SK-N-SH (cell line): ENCODE data around the gene ADAM11. TPM values are rescaled to one million over a fixed set of nuclear protein-coding genes. Genes with fewer than 3 reads are reported as not detected.

ENCODE experiments used
- CTCF ChIA-PET: fragments of 300-600, 350-600 bp; formaldehyde crosslinking; extraction: SDS; loops from one replicate; lab custom pipeline; 2021; lab: Yijun Ruan, JAX
- POLR2A ChIA-PET: fragments of 350-600 bp; sonication (Branson Sonifier 250); formaldehyde crosslinking; extraction: SDS; loops from one replicate; lab custom pipeline; 2020; ENCODE audit warnings: antibody characterized with exemption, inconsistent platforms; lab: Yijun Ruan, JAX
- DNase-seq: peaks from one replicate; pipeline ENCODE4 v3.0.0; 2012
- H2AFZ ChIP-seq: fragments of 200-600 bp; sonication (generic); 2 replicates; pipeline ENCODE4 v1.8.1; 2016; ENCODE audit warnings: antibody characterized with exemption, mild to moderate bottlenecking, low read depth
- H3F3A ChIP-seq: fragments of 200-600 bp; sonication (generic); replicated peaks from 2 replicates; pipeline ENCODE3; 2016; ENCODE audit warnings: antibody characterized with exemption, mild to moderate bottlenecking; ENCODE audit not compliant: insufficient read depth
- H3K27ac ChIP-seq, 2 experiments: fragments of 200-500 bp in 1 of 2; fragments of 200-600 bp in 1 of 2; sonication (Bioruptor generic) in 1 of 2; sonication (generic), shearing (Covaris generic) in 1 of 2; 2 replicates each; pipeline versions ENCODE4 v1.5.1 to v1.6.1; 2014 to 2016; ENCODE audit warnings: low read depth in 2 of 2, inconsistent platforms in 1 of 2, low read length in 1 of 2, mild to moderate bottlenecking in 1 of 2, mixed read lengths in 1 of 2
- H3K27me3 ChIP-seq: fragments of 200-600 bp; sonication (generic), shearing (Covaris generic); 2 replicates; pipeline ENCODE4 v1.6.1; 2016; ENCODE audit warnings: mixed run types; ENCODE audit not compliant: insufficient read depth
- H3K36me3 ChIP-seq, 2 experiments: fragments of 200-500 bp in 1 of 2; fragments of 200-600 bp in 1 of 2; sonication (Bioruptor generic) in 1 of 2; sonication (generic) in 1 of 2; replicated peaks in 1 of 2; 2 replicates each; pipeline versions ENCODE3 to v1.5.1; 2014 to 2016; ENCODE audit warnings: low read length in 1 of 2, mild to moderate bottlenecking in 1 of 2; ENCODE audit not compliant: insufficient read depth in 2 of 2, control insufficient read depth in 1 of 2
- H3K4me1 ChIP-seq, 2 experiments: fragments of 200-500 bp in 1 of 2; fragments of 200-600 bp in 1 of 2; sonication (Bioruptor generic) in 1 of 2; sonication (generic), shearing (Covaris generic) in 1 of 2; 2 replicates each; pipeline versions ENCODE4 v1.5.1 to v1.6.1; 2014 to 2016; ENCODE audit warnings: low read depth in 1 of 2, low read length in 1 of 2, mixed run types in 1 of 2; ENCODE audit not compliant: insufficient read depth in 2 of 2, control insufficient read depth in 1 of 2
- H3K4me2 ChIP-seq: fragments of 200-600 bp; sonication (generic), shearing (Covaris generic); 2 replicates; pipeline ENCODE4 v1.6.1; 2017; ENCODE audit warnings: mixed run types
- H3K4me3 ChIP-seq, 2 experiments: fragments of 200-500 bp in 1 of 2; fragments of 200-600 bp in 1 of 2; sonication (Bioruptor generic) in 1 of 2; sonication (generic), shearing (Covaris generic) in 1 of 2; 2 replicates each; pipeline versions ENCODE4 v1.5.1 to v1.8.1; 2014 to 2016; ENCODE audit warnings: low read depth in 2 of 2, inconsistent platforms in 1 of 2, low read length in 1 of 2, mild to moderate bottlenecking in 1 of 2, mixed read lengths in 1 of 2, moderate library complexity in 1 of 2
- H3K79me2 ChIP-seq: fragments of 200-600 bp; sonication (generic); 2 replicates; pipeline ENCODE4 v1.8.1; 2017; ENCODE audit warnings: mild to moderate bottlenecking; ENCODE audit not compliant: insufficient read depth
- H3K9ac ChIP-seq: fragments of 200-600 bp; sonication (generic); 2 replicates; pipeline ENCODE4 v1.6.1; 2017; ENCODE audit warnings: mixed run types
- H3K9me2 ChIP-seq: fragments of 200-600 bp; sonication (generic); 2 replicates; pipeline ENCODE4 v1.6.1; 2017; ENCODE audit warnings: mixed run types
- H3K9me3 ChIP-seq: fragments of 200-600 bp; sonication (generic); 2 replicates; pipeline ENCODE4 v1.6.1; 2017; ENCODE audit warnings: mixed run types, mild to moderate bottlenecking, moderate library complexity
- H4K20me1 ChIP-seq: fragments of 200-600 bp; sonication (generic); 2 replicates; pipeline ENCODE4 v1.6.1; 2017; ENCODE audit warnings: mild to moderate bottlenecking, mixed run types; ENCODE audit not compliant: insufficient read depth
- CHD2 ChIP-seq: fragments of 150-350 bp; IDR thresholded peaks from 2 replicates; pipeline ENCODE4 v1.6.1; 2018; ENCODE audit warnings: low read length; ENCODE audit not compliant: partially characterized antibody
- ELF1 ChIP-seq: IDR thresholded peaks from 2 replicates; pipeline ENCODE4 v1.4.0; 2012
- FOXJ3 ChIP-seq: sonication (generic); formaldehyde crosslinking; IDR thresholded peaks from 2 replicates; pipeline ENCODE4 v1.5.1; 2020; ENCODE audit warnings: mild to moderate bottlenecking, missing genetic modification reagents
- FOXM1 ChIP-seq: IDR thresholded peaks from 2 replicates; pipeline ENCODE4 v1.4.0; 2012; ENCODE audit warnings: low read depth, mild to moderate bottlenecking
- MXI1 ChIP-seq: IDR thresholded peaks from 2 replicates; pipeline ENCODE4 v1.6.1; 2012; ENCODE audit warnings: mild to moderate bottlenecking, low read depth, low read length, improper control_type of control experiment
- NRF1 ChIP-seq: IDR thresholded peaks from 2 replicates; pipeline ENCODE4 v1.6.1; 2012; ENCODE audit warnings: low read depth, mild to moderate bottlenecking, low read length
- POLR2AphosphoS5 ChIP-seq: IDR thresholded peaks from 2 replicates; pipeline ENCODE4 v1.6.1; 2012; ENCODE audit warnings: low read depth, low read length
- RAD21 ChIP-seq: IDR thresholded peaks from 2 replicates; pipeline ENCODE4 v1.6.1; 2012; ENCODE audit warnings: mild to moderate bottlenecking, low read length
- RFX5 ChIP-seq: IDR thresholded peaks from 2 replicates; pipeline ENCODE4 v1.6.1; 2012; ENCODE audit warnings: mild to moderate bottlenecking, improper control_type of control experiment, low read length
- SMC3 ChIP-seq: IDR thresholded peaks from 2 replicates; pipeline ENCODE4 v1.6.1; 2012; ENCODE audit warnings: low read depth, low read length, improper control_type of control experiment
- TAF1 ChIP-seq: IDR thresholded peaks from 2 replicates; pipeline ENCODE4 v1.6.1; 2012; ENCODE audit warnings: low read depth, mild to moderate bottlenecking, low read length, moderate library complexity, borderline replicate concordance
- WGBS: methylation state at CpG from one replicate; pipeline ENCODE4 v1.1.6; 2017; ENCODE audit warnings: low lambda C conversion rate; 5-methylcytosine and 5-hydroxymethylcytosine counted together
- polyA plus RNA-seq, 3 experiments: library from polyadenylated mRNA; depleted of rRNA; stranded (reverse); fragments of >200 nt; gene quantifications; 2 replicates each; pipeline ENCODE4 v1.2.3, GENCODE V29; 2012
- TF ChIP-seq, protein P1 (sequence below): fragments of 200-600 bp; sonication (generic); IDR thresholded peaks from 2 replicates; pipeline ENCODE4 v1.6.1; 2017; ENCODE audit warnings: antibody characterized with exemption, mild to moderate bottlenecking, moderate library complexity
- TF ChIP-seq, protein P2 (sequence below): IDR thresholded peaks from 2 replicates; pipeline ENCODE4 v1.6.1; 2012; ENCODE audit warnings: mild to moderate bottlenecking, low read depth, low read length, moderate library complexity
- TF ChIP-seq, protein P3 (sequence below): IDR thresholded peaks from 2 replicates; pipeline ENCODE4 v1.4.0; 2012; ENCODE audit warnings: low read depth, borderline replicate concordance

Gene ADAM11
- polyA plus RNA-seq, 1 of the 3 experiments (the other 2 are of a cell fraction) = 2.5 TPM

DNA sequence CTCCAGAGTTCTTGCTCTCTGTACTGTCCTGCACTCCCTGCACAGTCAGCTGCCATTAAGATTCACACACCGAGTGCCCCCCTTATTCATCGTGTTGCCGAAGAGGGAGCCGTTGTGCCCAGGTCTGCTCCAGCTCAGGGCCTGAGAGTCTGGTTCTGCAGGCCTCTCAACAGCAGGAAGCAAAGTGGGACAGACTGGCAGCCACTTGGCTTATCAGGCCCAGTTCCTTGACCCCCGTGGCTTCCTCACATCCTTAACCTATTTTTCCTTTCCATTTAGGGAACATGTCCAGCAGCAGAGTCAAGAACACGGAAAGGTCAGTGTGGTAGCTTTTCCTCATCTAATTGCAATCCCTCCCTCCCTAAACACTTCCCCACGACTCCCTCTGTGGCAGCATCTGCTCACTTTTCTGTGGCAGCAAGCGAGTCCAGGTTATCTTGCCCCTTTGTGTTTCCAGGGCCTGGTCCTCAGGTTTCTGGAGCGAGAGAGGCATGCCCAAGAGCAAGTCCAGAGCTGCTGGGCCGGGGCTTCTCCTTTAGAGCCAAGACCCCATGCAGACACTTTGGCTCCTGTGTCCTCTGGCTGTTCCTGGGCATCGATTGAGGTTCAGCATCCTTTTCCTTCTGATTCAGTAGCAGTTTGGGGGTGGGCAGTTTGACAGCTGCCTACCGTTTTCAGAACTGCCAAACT lies 22.1 kb upstream of the ADAM11 start:
- TF ChIP-seq FOXJ3 (CRISPR knock-in tag) (no peak), MXI1 (no peak), TAF1 (no peak), FOXM1 (no peak), NRF1 (no peak), POLR2AphosphoS5 (no peak), ELF1 (no peak), RFX5 (no peak), CHD2 (no peak), RAD21 (no peak), SMC3 (no peak)
- TF ChIP-seq, protein P1, sequence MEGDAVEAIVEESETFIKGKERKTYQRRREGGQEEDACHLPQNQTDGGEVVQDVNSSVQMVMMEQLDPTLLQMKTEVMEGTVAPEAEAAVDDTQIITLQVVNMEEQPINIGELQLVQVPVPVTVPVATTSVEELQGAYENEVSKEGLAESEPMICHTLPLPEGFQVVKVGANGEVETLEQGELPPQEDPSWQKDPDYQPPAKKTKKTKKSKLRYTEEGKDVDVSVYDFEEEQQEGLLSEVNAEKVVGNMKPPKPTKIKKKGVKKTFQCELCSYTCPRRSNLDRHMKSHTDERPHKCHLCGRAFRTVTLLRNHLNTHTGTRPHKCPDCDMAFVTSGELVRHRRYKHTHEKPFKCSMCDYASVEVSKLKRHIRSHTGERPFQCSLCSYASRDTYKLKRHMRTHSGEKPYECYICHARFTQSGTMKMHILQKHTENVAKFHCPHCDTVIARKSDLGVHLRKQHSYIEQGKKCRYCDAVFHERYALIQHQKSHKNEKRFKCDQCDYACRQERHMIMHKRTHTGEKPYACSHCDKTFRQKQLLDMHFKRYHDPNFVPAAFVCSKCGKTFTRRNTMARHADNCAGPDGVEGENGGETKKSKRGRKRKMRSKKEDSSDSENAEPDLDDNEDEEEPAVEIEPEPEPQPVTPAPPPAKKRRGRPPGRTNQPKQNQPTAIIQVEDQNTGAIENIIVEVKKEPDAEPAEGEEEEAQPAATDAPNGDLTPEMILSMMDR = no peak
- TF ChIP-seq, protein P2, sequence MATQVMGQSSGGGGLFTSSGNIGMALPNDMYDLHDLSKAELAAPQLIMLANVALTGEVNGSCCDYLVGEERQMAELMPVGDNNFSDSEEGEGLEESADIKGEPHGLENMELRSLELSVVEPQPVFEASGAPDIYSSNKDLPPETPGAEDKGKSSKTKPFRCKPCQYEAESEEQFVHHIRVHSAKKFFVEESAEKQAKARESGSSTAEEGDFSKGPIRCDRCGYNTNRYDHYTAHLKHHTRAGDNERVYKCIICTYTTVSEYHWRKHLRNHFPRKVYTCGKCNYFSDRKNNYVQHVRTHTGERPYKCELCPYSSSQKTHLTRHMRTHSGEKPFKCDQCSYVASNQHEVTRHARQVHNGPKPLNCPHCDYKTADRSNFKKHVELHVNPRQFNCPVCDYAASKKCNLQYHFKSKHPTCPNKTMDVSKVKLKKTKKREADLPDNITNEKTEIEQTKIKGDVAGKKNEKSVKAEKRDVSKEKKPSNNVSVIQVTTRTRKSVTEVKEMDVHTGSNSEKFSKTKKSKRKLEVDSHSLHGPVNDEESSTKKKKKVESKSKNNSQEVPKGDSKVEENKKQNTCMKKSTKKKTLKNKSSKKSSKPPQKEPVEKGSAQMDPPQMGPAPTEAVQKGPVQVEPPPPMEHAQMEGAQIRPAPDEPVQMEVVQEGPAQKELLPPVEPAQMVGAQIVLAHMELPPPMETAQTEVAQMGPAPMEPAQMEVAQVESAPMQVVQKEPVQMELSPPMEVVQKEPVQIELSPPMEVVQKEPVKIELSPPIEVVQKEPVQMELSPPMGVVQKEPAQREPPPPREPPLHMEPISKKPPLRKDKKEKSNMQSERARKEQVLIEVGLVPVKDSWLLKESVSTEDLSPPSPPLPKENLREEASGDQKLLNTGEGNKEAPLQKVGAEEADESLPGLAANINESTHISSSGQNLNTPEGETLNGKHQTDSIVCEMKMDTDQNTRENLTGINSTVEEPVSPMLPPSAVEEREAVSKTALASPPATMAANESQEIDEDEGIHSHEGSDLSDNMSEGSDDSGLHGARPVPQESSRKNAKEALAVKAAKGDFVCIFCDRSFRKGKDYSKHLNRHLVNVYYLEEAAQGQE = no peak
- TF ChIP-seq, protein P3, sequence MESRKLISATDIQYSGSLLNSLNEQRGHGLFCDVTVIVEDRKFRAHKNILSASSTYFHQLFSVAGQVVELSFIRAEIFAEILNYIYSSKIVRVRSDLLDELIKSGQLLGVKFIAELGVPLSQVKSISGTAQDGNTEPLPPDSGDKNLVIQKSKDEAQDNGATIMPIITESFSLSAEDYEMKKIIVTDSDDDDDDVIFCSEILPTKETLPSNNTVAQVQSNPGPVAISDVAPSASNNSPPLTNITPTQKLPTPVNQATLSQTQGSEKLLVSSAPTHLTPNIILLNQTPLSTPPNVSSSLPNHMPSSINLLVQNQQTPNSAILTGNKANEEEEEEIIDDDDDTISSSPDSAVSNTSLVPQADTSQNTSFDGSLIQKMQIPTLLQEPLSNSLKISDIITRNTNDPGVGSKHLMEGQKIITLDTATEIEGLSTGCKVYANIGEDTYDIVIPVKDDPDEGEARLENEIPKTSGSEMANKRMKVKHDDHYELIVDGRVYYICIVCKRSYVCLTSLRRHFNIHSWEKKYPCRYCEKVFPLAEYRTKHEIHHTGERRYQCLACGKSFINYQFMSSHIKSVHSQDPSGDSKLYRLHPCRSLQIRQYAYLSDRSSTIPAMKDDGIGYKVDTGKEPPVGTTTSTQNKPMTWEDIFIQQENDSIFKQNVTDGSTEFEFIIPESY = no peak
- no peaks in the 10 kb centered on the region for H3K79me2 ChIP-seq
- no peak overlapping the region for H3K4me2 ChIP-seq
- WGBS = 92% methylated on average over 12 of the region's 12 CpGs
- no peaks in the 10 kb centered on the region for H3K9me2 ChIP-seq
- no peaks in the 10 kb centered on the region for H3K27me3 ChIP-seq
- DNase-seq = no peak
- no peaks in the 10 kb centered on the region for H3F3A ChIP-seq
- H3K4me3 ChIP-seq = no peak overlapping the region
- H3K36me3 ChIP-seq = peaks cover 0 to 7% of the 10 kb centered on the region in 2 experiments
- ChIA-PET CTCF (interaction anchor here (0.9 to 1.4 kb wide), 3 partner anchors 8 to 204 kb away, joined by 3 to 5 read pairs (median 4); partner anchors contain the start of gene ADAM11), POLR2A (no interaction called here)
- no peaks in the 10 kb centered on the region for H3K9me3 ChIP-seq
- no peak overlapping the region for H3K27ac ChIP-seq
- H3K9ac ChIP-seq = no peak overlapping the region
- no peaks in the 10 kb centered on the region for H3K4me1 ChIP-seq
- H4K20me1 ChIP-seq = no peaks in the 10 kb centered on the region
- H2AFZ ChIP-seq = no peak overlapping the region
